Ascending aorta (tissue), 2 donors: ENCODE data around the gene NKX6-2. TPM values are rescaled to one million over a fixed set of nuclear protein-coding genes. Genes with fewer than 3 reads are reported as not detected.
A peak's percentile ranks its signal among the peaks of the same experiment; 100 is the strongest.

Source experiments
- DNase-seq, 2 donors: peaks; one replicate each; pipeline ENCODE4 v3.0.0-alpha.2; 2019; ENCODE audit warnings: low spot score in 2 of 2
- H3K27ac ChIP-seq, 2 donors: fragments of 200-600 bp; sonication (generic); one replicate each; pipeline ENCODE4 v1.5.1; 2016 to 2017; ENCODE audit warnings: mild to moderate bottlenecking in 1 of 2
- H3K27me3 ChIP-seq: fragments of 200-600 bp; sonication (generic); one replicate; pipeline ENCODE4 v1.5.1; 2017
- H3K36me3 ChIP-seq, 2 donors: fragments of 200-600 bp; sonication (generic); one replicate each; pipeline ENCODE4 v1.5.1; 2016
- H3K4me1 ChIP-seq, 2 donors: fragments of 200-600 bp; sonication (generic); one replicate each; pipeline ENCODE4 v1.5.1; 2016 to 2017; ENCODE audit warnings: mild to moderate bottlenecking in 1 of 2
- H3K4me3 ChIP-seq, 2 donors: fragments of 200-600 bp; sonication (generic); one replicate each; pipeline ENCODE4 v1.5.1; 2016 to 2017; ENCODE audit warnings: mild to moderate bottlenecking in 1 of 2
- H3K9me3 ChIP-seq, 2 donors: fragments of 200-600 bp; sonication (generic); one replicate each; pipeline ENCODE4 v1.5.1; 2016
- CTCF ChIP-seq, 3 experiments: fragments of 200-600 bp in 2 of 3; fragments of 450-650 bp in 1 of 3; sonication (generic) in 2 of 3; IDR thresholded peaks; one replicate each; pipeline ENCODE4 v1.5.1; 2016 to 2019; ENCODE audit warnings: antibody characterized with exemption in 3 of 3, mild to moderate bottlenecking in 1 of 3, moderate library complexity in 1 of 3
- intact Hi-C: fragments of 100-400 bp; cut with DNase I; formaldehyde crosslinking; loops from one replicate; pipeline ENCODE4 v1.15.1; 2023
- total RNA-seq: library from RNA; depleted of rRNA; stranded (reverse); fragments of >200 nt; gene quantifications from one replicate; pipeline ENCODE4 v1.1.0, GENCODE V29; 2016

NKX6-2 gene
- total RNA-seq, 1 donor from 2014 or later = not detected

GRCh38 chr10:132784866-132785722, 853 bp downstream of the NKX6-2 start:
- H3K27me3 ChIP-seq = peaks cover 35% of the 10 kb centered on the region
- H3K4me1 ChIP-seq = peaks cover 6 to 11% of the 10 kb centered on the region in 2 donors
- H3K4me3 ChIP-seq = peak overlapping the region; percentile 16 to 22
- H3K36me3 ChIP-seq = peaks cover 36 to 38% of the 10 kb centered on the region in 2 donors
- H3K27ac ChIP-seq = no peak overlapping the region
- no peak for DNase-seq
- no peak for TF ChIP-seq CTCF (IDR thresholded peaks at IDR 0.05)
- intact Hi-C loops = no loop called here
- peaks cover 0 to 5% of the 10 kb centered on the region in 2 donors for H3K9me3 ChIP-seq

GRCh38 chr10:132783940-132784865, 1.7 kb downstream of the NKX6-2 start:
- no peak for TF ChIP-seq CTCF (IDR thresholded peaks at IDR 0.05)
- no peak for DNase-seq
- Histone ChIP-seq H3K4me1 (peaks cover 6 to 11% of the 10 kb centered on the region in 2 donors), H3K27me3 (peaks cover 35% of the 10 kb centered on the region), H3K27ac (no peak overlapping the region), H3K4me3 (no peak overlapping the region), H3K9me3 (peaks cover 0 to 5% of the 10 kb centered on the region in 2 donors), H3K36me3 (peaks cover 44 to 47% of the 10 kb centered on the region in 2 donors)
- intact Hi-C loops = no loop called here

- H3K4me1 ChIP-seq = peaks cover 6 to 11% of the 10 kb centered on the region in 2 donors
- intact Hi-C loops = no loop called here
- H3K4me3 ChIP-seq = no peak overlapping the region
- H3K27me3 ChIP-seq = peaks cover 30% of the 10 kb centered on the region
- TF ChIP-seq CTCF (IDR thresholded peaks at IDR 0.05) = no peak
- peaks cover 52 to 56% of the 10 kb centered on the region in 2 donors for H3K36me3 ChIP-seq
- H3K27ac ChIP-seq = no peak overlapping the region
- DNase-seq = no peak
- peaks cover 0 to 5% of the 10 kb centered on the region in 2 donors for H3K9me3 ChIP-seq
Observed at GRCh38 chr10:132783165-132783939, 2.6 kb downstream of the NKX6-2 start.

- intact Hi-C loops = no loop called here
- H3K27ac ChIP-seq = no peak overlapping the region
- H3K27me3 ChIP-seq = peaks cover 15% of the 10 kb centered on the region
- TF ChIP-seq CTCF (IDR thresholded peaks at IDR 0.05) = no peak
- no peak for DNase-seq
- peaks cover 58 to 72% of the 10 kb centered on the region in 2 donors for H3K36me3 ChIP-seq
- peaks cover 0 to 5% of the 10 kb centered on the region in 2 donors for H3K9me3 ChIP-seq
- no peak overlapping the region for H3K4me3 ChIP-seq
- H3K4me1 ChIP-seq = peaks cover under 1 to 2% of the 10 kb centered on the region in 2 donors
Observed at GRCh38 chr10:132781556-132781955, 4.4 kb downstream of the NKX6-2 start.

- DNase-seq = no peak
- peaks cover 63 to 84% of the 10 kb centered on the region in 2 donors for H3K36me3 ChIP-seq
- TF ChIP-seq CTCF (IDR thresholded peaks at IDR 0.05) = no peak
- intact Hi-C loops = no loop called here
- H3K4me3 ChIP-seq = no peak overlapping the region
- no peak overlapping the region for H3K27ac ChIP-seq
- H3K4me1 ChIP-seq = no peaks in the 10 kb centered on the region
- H3K9me3 ChIP-seq = peaks cover 0 to 5% of the 10 kb centered on the region in 2 donors
- peaks cover 11% of the 10 kb centered on the region for H3K27me3 ChIP-seq
Observed at GRCh38 chr10:132780356-132780755, 5.6 kb downstream of the NKX6-2 start.
